ENCODE results near the gene B3GNT5.

Gene B3GNT5

DNA sequence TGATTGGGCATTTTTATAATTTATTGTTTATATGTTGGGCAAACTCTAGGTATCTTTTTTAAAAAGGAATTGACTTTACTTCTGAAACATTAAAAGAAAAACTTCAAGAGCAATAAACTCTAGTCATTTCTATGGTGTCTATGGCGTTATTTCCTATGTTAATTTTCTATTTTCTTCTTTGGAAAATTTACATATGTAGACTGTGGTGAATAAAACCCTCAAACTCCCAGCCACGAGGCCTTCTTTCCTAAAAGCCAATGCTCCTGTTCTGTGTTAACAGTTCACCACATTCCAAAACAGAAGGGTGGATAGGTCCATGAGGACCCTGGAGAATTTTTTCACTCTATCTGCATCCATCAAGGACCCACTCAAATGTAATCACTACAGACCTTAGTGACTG lies 44.3 kb upstream of the B3GNT5 start:
- Histone ChIP-seq H3K36me3 (ENCODE audit: control insufficient read depth, low read length) (no peaks in the 10 kb centered on the region), H3F3A (ENCODE audit: control insufficient read depth, insufficient read depth) (no peaks in the 10 kb centered on the region), H3K27ac (ENCODE audit: low read depth, low read length) (no peak overlapping the region), H3K4me3 (ENCODE audit: low read length) (no peak overlapping the region), H3K9me2 (replicated peaks; ENCODE audit: control insufficient read depth, low read length) (no peaks in the 10 kb centered on the region), H4K20me1 (ENCODE audit: control insufficient read depth, insufficient read depth, low read depth, low read length) (no peaks in the 10 kb centered on the region), H3K27me3 (ENCODE audit: control insufficient read depth, low read length) (peaks cover 10% of the 10 kb centered on the region), H3K4me1 (ENCODE audit: control insufficient read depth, low read length) (peaks cover 30% of the 10 kb centered on the region), H3K9me3 (ENCODE audit: control insufficient read depth, insufficient read depth, low read length) (no peaks in the 10 kb centered on the region), H3K79me2 (ENCODE audit: control insufficient read depth, low read length) (no peaks in the 10 kb centered on the region), H3K4me2 (ENCODE audit: low read length) (no peak overlapping the region)
- TF ChIP-seq, protein P1, sequence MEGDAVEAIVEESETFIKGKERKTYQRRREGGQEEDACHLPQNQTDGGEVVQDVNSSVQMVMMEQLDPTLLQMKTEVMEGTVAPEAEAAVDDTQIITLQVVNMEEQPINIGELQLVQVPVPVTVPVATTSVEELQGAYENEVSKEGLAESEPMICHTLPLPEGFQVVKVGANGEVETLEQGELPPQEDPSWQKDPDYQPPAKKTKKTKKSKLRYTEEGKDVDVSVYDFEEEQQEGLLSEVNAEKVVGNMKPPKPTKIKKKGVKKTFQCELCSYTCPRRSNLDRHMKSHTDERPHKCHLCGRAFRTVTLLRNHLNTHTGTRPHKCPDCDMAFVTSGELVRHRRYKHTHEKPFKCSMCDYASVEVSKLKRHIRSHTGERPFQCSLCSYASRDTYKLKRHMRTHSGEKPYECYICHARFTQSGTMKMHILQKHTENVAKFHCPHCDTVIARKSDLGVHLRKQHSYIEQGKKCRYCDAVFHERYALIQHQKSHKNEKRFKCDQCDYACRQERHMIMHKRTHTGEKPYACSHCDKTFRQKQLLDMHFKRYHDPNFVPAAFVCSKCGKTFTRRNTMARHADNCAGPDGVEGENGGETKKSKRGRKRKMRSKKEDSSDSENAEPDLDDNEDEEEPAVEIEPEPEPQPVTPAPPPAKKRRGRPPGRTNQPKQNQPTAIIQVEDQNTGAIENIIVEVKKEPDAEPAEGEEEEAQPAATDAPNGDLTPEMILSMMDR (IDR thresholded peaks at IDR 0.05; ENCODE audit: low read depth, low read length, poor library complexity, severe bottlenecking), result no peak
- no peak for TF ChIP-seq EZH2phosphoT487 (IDR thresholded peaks at IDR 0.05; ENCODE audit: borderline replicate concordance, low read length)

DNA sequence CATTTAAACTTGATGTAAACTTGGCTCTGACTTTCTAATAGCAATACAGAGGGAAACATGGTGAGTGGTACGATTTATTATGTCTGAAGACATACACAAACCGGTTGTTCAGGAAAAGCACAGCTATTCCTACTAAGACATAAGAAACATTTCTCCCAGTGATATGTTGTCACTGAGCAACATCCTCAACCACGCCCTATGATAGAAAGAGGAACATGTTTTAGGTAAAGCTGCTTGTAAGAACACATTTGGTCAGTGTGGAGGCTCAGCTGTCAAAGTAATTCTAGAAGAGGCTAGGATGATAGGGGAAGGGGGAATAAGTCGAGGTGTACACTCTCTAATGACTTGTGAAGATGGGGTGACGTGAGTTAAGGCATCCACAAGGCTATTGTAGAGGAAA lies 42.7 kb upstream of the B3GNT5 start:
- Histone ChIP-seq H3K9me3 (ENCODE audit: control insufficient read depth, insufficient read depth, low read length) (no peaks in the 10 kb centered on the region), H3K4me1 (ENCODE audit: control insufficient read depth, low read length) (peaks cover 39% of the 10 kb centered on the region), H3K9me2 (replicated peaks; ENCODE audit: control insufficient read depth, low read length) (no peaks in the 10 kb centered on the region), H3K4me3 (ENCODE audit: low read length) (no peak overlapping the region), H4K20me1 (ENCODE audit: control insufficient read depth, insufficient read depth, low read depth, low read length) (no peaks in the 10 kb centered on the region), H3K4me2 (ENCODE audit: low read length) (no peak overlapping the region), H3F3A (ENCODE audit: control insufficient read depth, insufficient read depth) (no peaks in the 10 kb centered on the region), H3K79me2 (ENCODE audit: control insufficient read depth, low read length) (no peaks in the 10 kb centered on the region), H3K36me3 (ENCODE audit: control insufficient read depth, low read length) (no peaks in the 10 kb centered on the region), H3K27me3 (ENCODE audit: control insufficient read depth, low read length) (peaks cover 10% of the 10 kb centered on the region), H3K27ac (ENCODE audit: low read depth, low read length) (no peak overlapping the region)
- TF ChIP-seq, protein P1 (IDR thresholded peaks at IDR 0.05; ENCODE audit: low read depth, low read length, poor library complexity, severe bottlenecking), result no peak
- TF ChIP-seq EZH2phosphoT487 (IDR thresholded peaks at IDR 0.05; ENCODE audit: borderline replicate concordance, low read length), result no peak

DNA sequence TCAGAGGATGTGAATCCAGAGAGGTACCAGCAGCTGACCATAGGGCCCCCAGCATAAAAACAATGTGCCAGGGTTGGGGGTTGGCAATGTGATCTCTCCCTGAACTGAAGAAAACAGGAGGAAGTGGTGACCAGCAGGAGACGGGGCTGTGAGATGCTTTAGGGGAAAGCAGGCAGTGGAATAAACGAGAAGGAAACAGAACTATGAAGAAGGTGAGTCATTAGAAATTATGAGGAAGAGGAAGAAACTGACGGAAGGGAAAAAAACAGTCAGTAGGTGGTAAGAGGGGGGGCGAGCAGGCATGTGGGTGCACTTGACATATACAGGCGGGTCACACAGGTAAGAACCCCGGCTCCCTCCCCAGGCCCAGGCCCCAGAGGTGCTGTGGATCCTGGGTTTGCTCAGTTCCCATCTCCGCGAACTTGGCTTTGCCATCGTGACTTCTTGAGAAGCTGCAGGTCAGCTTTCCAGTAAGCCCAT lies 42.2 kb upstream of the B3GNT5 start:
- Histone ChIP-seq H3K4me3 (ENCODE audit: low read length) (no peak overlapping the region), H4K20me1 (ENCODE audit: control insufficient read depth, insufficient read depth, low read depth, low read length) (no peaks in the 10 kb centered on the region), H3K9me2 (replicated peaks; ENCODE audit: control insufficient read depth, low read length) (no peaks in the 10 kb centered on the region), H3F3A (ENCODE audit: control insufficient read depth, insufficient read depth) (no peaks in the 10 kb centered on the region), H3K4me2 (ENCODE audit: low read length) (no peak overlapping the region), H3K4me1 (ENCODE audit: control insufficient read depth, low read length) (peaks cover 39% of the 10 kb centered on the region), H3K27me3 (ENCODE audit: control insufficient read depth, low read length) (peaks cover 11% of the 10 kb centered on the region; the same call in 1 of the 2 replicates), H3K27ac (ENCODE audit: low read depth, low read length) (no peak overlapping the region), H3K36me3 (ENCODE audit: control insufficient read depth, low read length) (no peaks in the 10 kb centered on the region), H3K9me3 (ENCODE audit: control insufficient read depth, insufficient read depth, low read length) (no peaks in the 10 kb centered on the region), H3K79me2 (ENCODE audit: control insufficient read depth, low read length) (no peaks in the 10 kb centered on the region)
- no peak for TF ChIP-seq EZH2phosphoT487 (IDR thresholded peaks at IDR 0.05; ENCODE audit: borderline replicate concordance, low read length)
- TF ChIP-seq, protein P1 (IDR thresholded peaks at IDR 0.05; ENCODE audit: low read depth, low read length, poor library complexity, severe bottlenecking), result no peak
